GM23338 (cell line): Measurements from ENCODE around the gene SYNPO. TPM values are rescaled to one million over a fixed set of nuclear protein-coding genes. Genes with fewer than 3 reads are reported as not detected.

Experiments used
- ATAC-seq: fragments of 200-7000 bp; cut with Tn5 transposase; 3 replicates; pipeline ENCODE4 v1.9.1; 2020
- DNase-seq: peaks from one replicate; pipeline ENCODE4 v3.0.0-alpha.2; 2015; ENCODE audit warnings: low spot score
- H2AFZ ChIP-seq: fragments of 200-600 bp; sonication (generic); 2 replicates; pipeline ENCODE4 v1.8.0; 2016; ENCODE audit warnings: antibody characterized with exemption, mild to moderate bottlenecking, moderate library complexity
- H3F3A ChIP-seq: fragments of 200-600 bp; sonication (generic); replicated peaks from 2 replicates; pipeline ENCODE4 v1.8.0; 2017; ENCODE audit warnings: antibody characterized with exemption, mixed run types, low read depth
- H3K27ac ChIP-seq: fragments of 200-600 bp; sonication (generic); 2 replicates; pipeline ENCODE4 v1.6.1; 2016; ENCODE audit warnings: low read depth
- H3K27me3 ChIP-seq: fragments of 200-600 bp; sonication (generic); 2 replicates; pipeline ENCODE4 v1.8.0; 2016; ENCODE audit warnings: mild to moderate bottlenecking, mixed run types, moderate library complexity; ENCODE audit not compliant: insufficient read depth
- H3K36me3 ChIP-seq: fragments of 200-600 bp; sonication (generic); 2 replicates; pipeline ENCODE4 v1.8.0; 2016; ENCODE audit warnings: mild to moderate bottlenecking; ENCODE audit not compliant: insufficient read depth
- H3K4me1 ChIP-seq: fragments of 200-600 bp; sonication (generic); 2 replicates; pipeline ENCODE4 v1.8.0; 2016; ENCODE audit warnings: mild to moderate bottlenecking, moderate library complexity; ENCODE audit not compliant: insufficient read depth
- H3K4me2 ChIP-seq: fragments of 200-600 bp; sonication (generic); 2 replicates; pipeline ENCODE4 v1.7.1; 2017; ENCODE audit warnings: mixed run types
- H3K4me3 ChIP-seq: fragments of 200-600 bp; sonication (generic); 2 replicates; pipeline ENCODE4 v1.6.1; 2016; ENCODE audit warnings: mixed run types
- H3K79me2 ChIP-seq: fragments of 200-600 bp; sonication (generic); replicated peaks from 2 replicates; pipeline ENCODE4 v1.8.0; 2017; ENCODE audit warnings: mild to moderate bottlenecking; ENCODE audit not compliant: insufficient read depth
- H3K9me2 ChIP-seq: fragments of 200-600 bp; sonication (generic); 2 replicates; pipeline ENCODE4 v1.8.0; 2017; ENCODE audit not compliant: insufficient read depth
- H4K20me1 ChIP-seq: fragments of 200-600 bp; sonication (generic); replicated peaks from 2 replicates; pipeline ENCODE4 v1.8.0; 2017; ENCODE audit warnings: mild to moderate bottlenecking; ENCODE audit not compliant: insufficient read depth
- H3K27ac Mint-ChIP-seq: 2 replicates; pipeline ENCODE4 v1.8.0; 2020; ENCODE audit warnings: inconsistent platforms, mild to moderate bottlenecking, moderate library complexity, mixed read lengths
- H3K27me3 Mint-ChIP-seq: 3 replicates; pipeline ENCODE4 v1.8.0; 2022; ENCODE audit warnings: low read depth, mild to moderate bottlenecking, moderate library complexity, mixed read lengths, inconsistent platforms; ENCODE audit not compliant: insufficient read depth, poor library complexity
- H3K36me3 Mint-ChIP-seq: 3 replicates; pipeline ENCODE4 v1.8.0; 2021; ENCODE audit warnings: low read depth, mild to moderate bottlenecking, inconsistent platforms, moderate library complexity, mixed read lengths
- H3K4me1 Mint-ChIP-seq: 3 replicates; pipeline ENCODE4 v1.8.0; 2020; ENCODE audit warnings: mild to moderate bottlenecking, inconsistent platforms, mixed read lengths
- H3K4me3 Mint-ChIP-seq: 3 replicates; pipeline ENCODE4 v1.8.0; 2021; ENCODE audit warnings: moderate library complexity, mild to moderate bottlenecking, inconsistent platforms, mixed read lengths
- H3K9me3 Mint-ChIP-seq: 3 replicates; pipeline ENCODE4 v1.8.0; 2020; ENCODE audit warnings: moderate library complexity, mild to moderate bottlenecking, inconsistent platforms, mixed read lengths
- CREB1 ChIP-seq: fragments of 250-450 bp; sonication (Bioruptor Pico); IDR thresholded peaks from 2 replicates; pipeline ENCODE4 v1.5.0; 2020; ENCODE audit warnings: low read depth, mild to moderate bottlenecking, moderate library complexity
- EZH2 ChIP-seq: fragments of 200-600 bp; sonication (generic); IDR thresholded peaks from one replicate; pipeline ENCODE4 v1.8.0; 2017; ENCODE audit warnings: antibody characterized with exemption, mild to moderate bottlenecking, low read depth; ENCODE audit not compliant: unreplicated experiment
- EZH2phosphoT487 ChIP-seq: fragments of 200-600 bp; sonication (generic); IDR thresholded peaks from one replicate; pipeline ENCODE4 v1.8.1; 2018; ENCODE audit warnings: antibody characterized with exemption; ENCODE audit not compliant: unreplicated experiment
- POLR2AphosphoS5 ChIP-seq: IDR thresholded peaks from 2 replicates; pipeline ENCODE4 v1.6.1; 2016; ENCODE audit warnings: antibody characterized with exemption, low read depth
- STAT1 ChIP-seq: IDR thresholded peaks from one replicate; pipeline ENCODE4 v1.6.1; 2016; ENCODE audit warnings: antibody characterized with exemption; ENCODE audit not compliant: unreplicated experiment
- ZNF114 ChIP-seq: fragments of 250-450 bp; sonication (Bioruptor Pico); IDR thresholded peaks from 2 replicates; pipeline ENCODE4 v1.5.0; 2020; ENCODE audit warnings: mild to moderate bottlenecking, moderate library complexity
- long read RNA-seq: library from polyadenylated mRNA; unstranded; transcript quantifications from one replicate; pipeline ENCODE4 v2.0.0, GENCODE V29; 2020; ENCODE audit not compliant: unreplicated experiment
- polyA plus RNA-seq: library from polyadenylated mRNA; unstranded; fragments of >200 nt; fragmentation: Nextera tagmentation; extraction: Ambion mirVana; gene quantifications from 2 replicates; pipeline ENCODE4 v1.2.1, GENCODE V29; 2016
- total RNA-seq: library from RNA; depleted of rRNA; stranded (reverse); fragments of >200 nt; shearing (Covaris generic); gene quantifications from 2 replicates; pipeline ENCODE4 v1.2.3, GENCODE V29; 2014; rRNA removed
- TF ChIP-seq, protein P1 (sequence below), 2 experiments: fragments of 200-600 bp in 1 of 2; sonication (generic) in 1 of 2; conservative IDR thresholded peaks; 2 replicates each; pipeline versions ENCODE4 v1.5.1 to v1.6.1; 2016 to 2017; ENCODE audit warnings: antibody characterized with exemption in 2 of 2, low read depth in 2 of 2, mild to moderate bottlenecking in 2 of 2, moderate library complexity in 1 of 2
- TF ChIP-seq, protein P2 (sequence below): IDR thresholded peaks from 2 replicates; pipeline ENCODE4 v1.6.1; 2016; ENCODE audit warnings: antibody characterized with exemption

SYNPO gene, protein sequence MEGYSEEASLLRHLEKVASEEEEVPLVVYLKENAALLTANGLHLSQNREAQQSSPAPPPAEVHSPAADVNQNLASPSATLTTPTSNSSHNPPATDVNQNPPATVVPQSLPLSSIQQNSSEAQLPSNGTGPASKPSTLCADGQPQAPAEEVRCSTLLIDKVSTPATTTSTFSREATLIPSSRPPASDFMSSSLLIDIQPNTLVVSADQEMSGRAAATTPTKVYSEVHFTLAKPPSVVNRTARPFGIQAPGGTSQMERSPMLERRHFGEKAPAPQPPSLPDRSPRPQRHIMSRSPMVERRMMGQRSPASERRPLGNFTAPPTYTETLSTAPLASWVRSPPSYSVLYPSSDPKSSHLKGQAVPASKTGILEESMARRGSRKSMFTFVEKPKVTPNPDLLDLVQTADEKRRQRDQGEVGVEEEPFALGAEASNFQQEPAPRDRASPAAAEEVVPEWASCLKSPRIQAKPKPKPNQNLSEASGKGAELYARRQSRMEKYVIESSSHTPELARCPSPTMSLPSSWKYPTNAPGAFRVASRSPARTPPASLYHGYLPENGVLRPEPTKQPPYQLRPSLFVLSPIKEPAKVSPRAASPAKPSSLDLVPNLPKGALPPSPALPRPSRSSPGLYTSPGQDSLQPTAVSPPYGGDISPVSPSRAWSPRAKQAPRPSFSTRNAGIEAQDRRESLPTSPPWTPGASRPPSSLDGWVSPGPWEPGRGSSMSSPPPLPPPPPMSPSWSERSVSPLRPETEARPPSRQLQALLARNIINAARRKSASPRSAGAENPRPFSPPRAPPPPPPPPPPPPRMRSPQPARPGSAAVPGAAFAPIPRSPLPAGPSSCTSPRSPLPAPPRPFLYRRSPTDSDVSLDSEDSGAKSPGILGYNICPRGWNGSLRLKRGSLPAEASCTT
- 1.3 and 3.0 TPM in 2 replicates for total RNA-seq
- 0.16 and 0.38 TPM in 2 replicates for polyA plus RNA-seq
- long read RNA-seq = 0 reads

DNA sequence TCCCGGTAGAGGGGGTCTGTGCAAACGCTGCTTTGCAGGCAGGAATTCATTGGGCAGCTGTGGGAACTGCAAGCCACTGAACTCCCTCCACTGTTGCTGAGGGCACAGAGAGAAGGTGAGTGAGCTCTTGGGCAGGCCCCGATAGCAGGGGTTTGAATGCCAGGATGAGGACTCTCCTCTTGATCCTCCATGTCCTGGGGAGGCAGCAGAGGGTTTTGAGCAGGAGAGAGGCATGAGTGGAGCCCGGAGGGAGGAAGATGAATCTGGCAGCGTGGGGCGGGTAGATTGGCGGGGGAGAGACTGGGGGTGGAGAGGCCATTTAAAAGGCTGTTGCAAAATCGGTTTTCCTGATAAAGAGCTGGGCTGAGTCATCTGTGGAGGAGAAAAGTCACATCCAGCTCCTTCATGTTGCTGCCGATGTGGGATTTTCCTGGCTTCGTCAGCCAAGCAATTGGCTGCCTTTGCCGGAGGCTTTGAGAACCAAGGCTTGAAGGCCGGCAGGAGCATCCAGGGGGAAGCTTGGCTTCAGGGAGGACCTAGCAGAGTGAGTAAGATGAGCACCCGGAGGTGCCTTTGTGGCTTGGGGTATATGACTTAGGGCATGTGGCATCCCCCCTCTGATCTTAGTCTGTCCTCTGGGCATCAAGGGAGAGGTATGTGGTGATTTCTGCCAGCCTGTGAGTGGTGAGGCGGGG lies at the start of gene SYNPO:
TSS of gene SYNPO (plus strand) at position 350 of the 695 bp plus-strand sequence. CDS start 7,616 bp downstream, outside the sequence.
- no peaks in the 10 kb centered on the region for H3K36me3 ChIP-seq
- no peak within 1 kb of the TSS; the same call in 2 of the 3 replicates for H3K4me3 Mint-ChIP-seq
- H2AFZ ChIP-seq = 0 out of 2 replicates have a peak within 1 kb of the TSS, but pooled peaks have one; percentile 32
- H3K27me3 Mint-ChIP-seq = peaks cover 11% of the 10 kb centered on the region
- H3K4me3 ChIP-seq = no peak within 1 kb of the TSS
- no peak for TF ChIP-seq STAT1
- no peak for TF ChIP-seq CREB1
- TF ChIP-seq, protein P1, sequence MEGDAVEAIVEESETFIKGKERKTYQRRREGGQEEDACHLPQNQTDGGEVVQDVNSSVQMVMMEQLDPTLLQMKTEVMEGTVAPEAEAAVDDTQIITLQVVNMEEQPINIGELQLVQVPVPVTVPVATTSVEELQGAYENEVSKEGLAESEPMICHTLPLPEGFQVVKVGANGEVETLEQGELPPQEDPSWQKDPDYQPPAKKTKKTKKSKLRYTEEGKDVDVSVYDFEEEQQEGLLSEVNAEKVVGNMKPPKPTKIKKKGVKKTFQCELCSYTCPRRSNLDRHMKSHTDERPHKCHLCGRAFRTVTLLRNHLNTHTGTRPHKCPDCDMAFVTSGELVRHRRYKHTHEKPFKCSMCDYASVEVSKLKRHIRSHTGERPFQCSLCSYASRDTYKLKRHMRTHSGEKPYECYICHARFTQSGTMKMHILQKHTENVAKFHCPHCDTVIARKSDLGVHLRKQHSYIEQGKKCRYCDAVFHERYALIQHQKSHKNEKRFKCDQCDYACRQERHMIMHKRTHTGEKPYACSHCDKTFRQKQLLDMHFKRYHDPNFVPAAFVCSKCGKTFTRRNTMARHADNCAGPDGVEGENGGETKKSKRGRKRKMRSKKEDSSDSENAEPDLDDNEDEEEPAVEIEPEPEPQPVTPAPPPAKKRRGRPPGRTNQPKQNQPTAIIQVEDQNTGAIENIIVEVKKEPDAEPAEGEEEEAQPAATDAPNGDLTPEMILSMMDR (conservative IDR thresholded peaks at IDR 0.05; ENCODE audit: low read depth in 2 of 2) = no peak
- H3F3A ChIP-seq = no peaks in the 10 kb centered on the region
- H4K20me1 ChIP-seq = no peaks in the 10 kb centered on the region
- DNase-seq (no peak), ATAC-seq (peak; percentile 9; the same call in 2 of the 3 replicates)
- H3K27ac ChIP-seq = no peak within 1 kb of the TSS
- H3K36me3 Mint-ChIP-seq = no peaks in the 10 kb centered on the region
- H3K27me3 ChIP-seq = no peaks in the 10 kb centered on the region
- H3K27ac Mint-ChIP-seq = no peak within 1 kb of the TSS
- no peaks in the 10 kb centered on the region for H3K9me3 Mint-ChIP-seq
- H3K4me1 ChIP-seq = peaks cover 7% of the 10 kb centered on the region; the same call in 1 of the 2 replicates
- H3K4me1 Mint-ChIP-seq = peaks cover 41% of the 10 kb centered on the region
- H3K9me2 ChIP-seq = no peaks in the 10 kb centered on the region
- no peak within 1 kb of the TSS for H3K4me2 ChIP-seq
- H3K79me2 ChIP-seq = no peaks in the 10 kb centered on the region

DNA sequence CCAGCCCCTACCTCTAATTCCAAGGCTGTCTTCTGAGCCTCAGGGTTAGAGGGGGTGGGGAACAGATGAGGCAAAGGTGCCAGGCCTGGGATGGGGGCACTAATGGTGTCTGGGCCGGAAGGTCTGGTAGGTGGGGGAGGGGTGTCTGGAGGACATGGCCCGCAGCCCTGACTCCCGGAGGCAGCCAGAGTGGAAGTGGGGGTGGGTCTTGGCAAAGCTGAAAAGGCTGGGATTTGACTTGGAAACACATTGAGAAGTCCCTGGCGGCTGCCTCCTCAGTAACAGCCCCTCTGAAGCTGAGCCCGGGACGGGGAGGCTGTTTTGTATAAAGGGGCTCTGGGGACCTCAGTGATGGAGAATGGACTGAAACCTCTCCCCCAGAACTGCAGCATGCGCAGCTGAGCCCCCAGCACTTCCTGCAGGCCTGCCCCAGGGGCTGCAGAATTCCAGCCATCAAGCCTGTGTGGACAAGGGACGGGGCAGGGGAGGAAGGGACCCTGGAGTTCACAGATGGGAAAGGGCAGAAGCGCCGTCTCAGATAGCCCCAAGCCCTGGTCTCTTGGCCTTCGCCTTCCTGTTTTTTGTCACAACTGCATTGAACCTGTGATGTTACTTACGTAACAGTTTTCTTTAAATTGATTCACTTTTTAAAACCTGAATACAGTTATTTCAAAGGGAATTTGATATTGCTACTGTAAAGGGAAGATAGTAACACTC lies 49.3 kb upstream of the SYNPO start:
- peaks cover 10% of the 10 kb centered on the region; the same call in 1 of the 2 replicates for H3K4me1 ChIP-seq
- Mint-ChIP-seq H3K9me3 (no peaks in the 10 kb centered on the region), H3K4me1 (peaks cover 21% of the 10 kb centered on the region), H3K36me3 (no peaks in the 10 kb centered on the region), H3K27ac (no peak overlapping the region), H3K4me3 (no peak overlapping the region), H3K27me3 (peaks cover 4% of the 10 kb centered on the region)
- DNase-seq = peak; percentile 54
- peak overlapping the region; percentile 99 for H2AFZ ChIP-seq
- H3F3A ChIP-seq = no peaks in the 10 kb centered on the region
- no peaks in the 10 kb centered on the region for H3K79me2 ChIP-seq
- no peaks in the 10 kb centered on the region for H3K27me3 ChIP-seq
- H3K4me2 ChIP-seq = peak overlapping the region; percentile 51; the same call in 1 of the 2 replicates
- H4K20me1 ChIP-seq = no peaks in the 10 kb centered on the region
- H3K4me3 ChIP-seq = no peak overlapping the region
- H3K9me2 ChIP-seq = no peaks in the 10 kb centered on the region
- no peak overlapping the region for H3K27ac ChIP-seq
- peak; percentile 69 for ATAC-seq
- no peaks in the 10 kb centered on the region for H3K36me3 ChIP-seq
- TF ChIP-seq EZH2 (no peak), EZH2phosphoT487 (no peak), ZNF114 (CRISPR knock-in tag) (no peak), POLR2AphosphoS5 (no peak)
- TF ChIP-seq, protein P2, sequence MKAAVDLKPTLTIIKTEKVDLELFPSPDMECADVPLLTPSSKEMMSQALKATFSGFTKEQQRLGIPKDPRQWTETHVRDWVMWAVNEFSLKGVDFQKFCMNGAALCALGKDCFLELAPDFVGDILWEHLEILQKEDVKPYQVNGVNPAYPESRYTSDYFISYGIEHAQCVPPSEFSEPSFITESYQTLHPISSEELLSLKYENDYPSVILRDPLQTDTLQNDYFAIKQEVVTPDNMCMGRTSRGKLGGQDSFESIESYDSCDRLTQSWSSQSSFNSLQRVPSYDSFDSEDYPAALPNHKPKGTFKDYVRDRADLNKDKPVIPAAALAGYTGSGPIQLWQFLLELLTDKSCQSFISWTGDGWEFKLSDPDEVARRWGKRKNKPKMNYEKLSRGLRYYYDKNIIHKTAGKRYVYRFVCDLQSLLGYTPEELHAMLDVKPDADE = no peak
